GM21381 (cell line): ENCODE data around the gene GRB2.
"Not testable (repeated sequence)": the region's sequence is repeated elsewhere in the genome, so short reads cannot be mapped to it uniquely, and the experiment has no call there.

Source experiments
- ATAC-seq: cut with Tn5 transposase; IDR thresholded peaks from one replicate; pipeline ENCODE4 v1.9.1; 2021; ENCODE audit warnings: mild to moderate bottlenecking, moderate library complexity; ENCODE audit not compliant: unreplicated experiment

GRB2 gene

GRCh38 chr17:75405365-75406221, at the start of gene GRB2:
TSS of gene GRB2 (minus strand) at chr17:75405678. CDS start at chr17:75393628, 12,050 bp downstream.
- ATAC-seq, result peak; percentile 84

- ATAC-seq, result not testable (repeated sequence)
Measured at GRCh38 chr17:75454672-75455071, 49.2 kb upstream of the GRB2 start.

GRCh38 chr17:75454193-75454592, 48.7 kb upstream of the GRB2 start:
- no peak for ATAC-seq

- no peak for ATAC-seq
Measured at GRCh38 chr17:75450270-75450669, 44.8 kb upstream of the GRB2 start.

GRCh38 chr17:75447951-75448856, 42.7 kb upstream of the GRB2 start:
- no peak for ATAC-seq

GRCh38 chr17:75445896-75446295, 40.4 kb upstream of the GRB2 start:
- ATAC-seq, result not testable (repeated sequence)

GRCh38 chr17:75445296-75445695, 39.8 kb upstream of the GRB2 start:
- ATAC-seq, result no peak

GRCh38 chr17:75442168-75443103, 37.0 kb upstream of the GRB2 start:
- ATAC-seq, result no peak

- no peak for ATAC-seq
Measured at GRCh38 chr17:75440738-75441448, 35.4 kb upstream of the GRB2 start.

- ATAC-seq, result no peak
Measured at GRCh38 chr17:75439287-75439686, 33.8 kb upstream of the GRB2 start.

GRCh38 chr17:75437404-75437803, 31.9 kb upstream of the GRB2 start:
- not testable (repeated sequence) for ATAC-seq

- ATAC-seq, result not testable (repeated sequence)
Measured at GRCh38 chr17:75434433-75434832, 29.0 kb upstream of the GRB2 start.

- no peak for ATAC-seq
Measured at GRCh38 chr17:75433218-75433783, 27.8 kb upstream of the GRB2 start.

- ATAC-seq, result no peak
Measured at GRCh38 chr17:75430159-75430974, 24.9 kb upstream of the GRB2 start.

- no peak for ATAC-seq
Measured at GRCh38 chr17:75428543-75429469, 23.3 kb upstream of the GRB2 start.

GRCh38 chr17:75418531-75418930, 13.1 kb upstream of the GRB2 start:
- ATAC-seq, result no peak

GRCh38 chr17:75417054-75417580, 11.6 kb upstream of the GRB2 start:
- no peak for ATAC-seq
